A204.1 (cell line): ENCODE results near the gene SLC16A8.

Source experiments
- FAIRE-seq: peaks from 2 replicates; lab custom pipeline; 2012; peaks lifted over from hg19 to GRCh38; lab: Jason Lieb, UNC

The SLC16A8 gene

GRCh38 chr22:38072322-38073149, 11.4 kb downstream of the SLC16A8 start:
- no peak for FAIRE-seq

GRCh38 chr22:38071421-38072321, 12.3 kb downstream of the SLC16A8 start:
- FAIRE-seq = no peak

- FAIRE-seq = no peak
Observed at GRCh38 chr22:38070250-38070921, 13.6 kb downstream of the SLC16A8 start.

- no peak for FAIRE-seq
Observed at GRCh38 chr22:38069372-38070249, 14.4 kb downstream of the SLC16A8 start.

GRCh38 chr22:38068641-38069371, 15.2 kb downstream of the SLC16A8 start:
- no peak for FAIRE-seq

- no peak for FAIRE-seq
Observed at GRCh38 chr22:38067761-38068360, 16.1 kb downstream of the SLC16A8 start.

- no peak for FAIRE-seq
Observed at GRCh38 chr22:38067028-38067415, 17.0 kb downstream of the SLC16A8 start.

GRCh38 chr22:38066381-38067027, 17.5 kb downstream of the SLC16A8 start:
- FAIRE-seq = no peak

- no peak for FAIRE-seq
Observed at GRCh38 chr22:38065539-38065938, 18.4 kb downstream of the SLC16A8 start.

- no peak for FAIRE-seq
Observed at GRCh38 chr22:38062791-38063190, 21.2 kb downstream of the SLC16A8 start.

GRCh38 chr22:38056969-38057891, 26.8 kb downstream of the SLC16A8 start, which contains the start of gene PICK1:
PICK1 (plus strand) TSS chr22:38057404; CDS start chr22:38057810, 406 bp downstream.
- FAIRE-seq = peak; percentile 91

GRCh38 chr22:38051900-38052862, 31.8 kb downstream of the SLC16A8 start:
- no peak for FAIRE-seq

- FAIRE-seq = no peak
Observed at GRCh38 chr22:38051261-38051660, 32.7 kb downstream of the SLC16A8 start.

- no peak for FAIRE-seq
Observed at GRCh38 chr22:38050720-38051119, 33.3 kb downstream of the SLC16A8 start.

GRCh38 chr22:38049812-38050619, 34.0 kb downstream of the SLC16A8 start:
- FAIRE-seq = no peak

- no peak for FAIRE-seq
Observed at GRCh38 chr22:38046070-38046748, 37.8 kb downstream of the SLC16A8 start.
